ENCODE measurements around the gene HOXA10.

Gene HOXA10

GRCh38 chr7:27128034-27128433 is 46.1 kb downstream of the HOXA10 start:
- no peak for DNase-seq

GRCh38 chr7:27126596-27127327 is 47.4 kb downstream of the HOXA10 start:
- DNase-seq = no peak

DNA sequence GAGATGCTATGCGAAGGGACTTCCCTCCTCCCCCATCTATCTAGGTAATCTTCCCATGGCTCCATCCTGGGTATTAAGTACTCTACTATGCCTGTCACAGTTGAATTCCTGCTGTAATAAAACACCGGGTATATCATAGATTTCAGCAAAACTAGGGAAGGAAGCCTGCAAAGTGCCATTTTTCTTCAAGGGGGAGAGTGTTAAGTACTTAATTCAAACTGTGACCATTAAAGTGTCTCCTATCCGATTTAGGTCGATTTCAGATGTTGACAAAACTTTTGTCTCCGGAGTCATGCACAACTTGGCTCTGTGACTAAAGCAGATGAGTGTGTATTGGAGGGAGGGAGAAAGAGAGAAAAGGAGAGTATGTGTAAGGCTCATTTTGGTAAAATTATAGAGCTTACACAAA is 48.1 kb downstream of the HOXA10 start:
- DNase-seq = no peak

GRCh38 chr7:27124902-27125689 is 49.0 kb downstream of the HOXA10 start:
- DNase-seq = no peak

- no peak for DNase-seq
These were observed 49.8 kb downstream of the HOXA10 start for GRCh38 chr7:27124096-27124901.

DNA sequence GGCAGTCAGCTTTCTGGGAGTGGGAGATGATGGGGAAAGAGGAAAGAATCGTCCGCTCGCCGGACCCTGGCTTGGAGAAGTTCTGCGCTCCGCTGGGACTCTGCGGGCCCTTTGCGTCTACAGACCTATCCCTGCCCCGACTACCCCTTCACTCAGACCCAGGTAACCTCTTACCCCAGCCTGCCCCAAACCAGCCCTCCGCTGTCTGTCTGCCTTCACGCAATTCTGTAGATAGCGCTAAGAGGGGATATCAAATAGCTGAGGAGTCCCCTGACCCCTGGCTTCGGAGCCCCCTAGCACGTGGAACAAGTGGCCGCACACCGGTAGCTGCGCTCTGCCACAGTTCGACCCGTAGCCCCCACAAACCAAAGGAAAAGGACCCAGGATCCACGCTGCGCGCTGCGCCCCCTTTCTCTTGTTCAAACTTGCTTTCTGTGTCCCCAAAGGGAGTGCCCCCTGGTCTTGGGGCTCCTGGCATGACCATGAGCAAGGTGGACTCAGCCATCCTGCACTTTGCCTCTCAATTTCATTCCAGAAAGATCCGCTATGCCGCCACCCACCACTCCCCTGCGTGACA is 50.6 kb downstream of the HOXA10 start:
- no peak for DNase-seq

DNA sequence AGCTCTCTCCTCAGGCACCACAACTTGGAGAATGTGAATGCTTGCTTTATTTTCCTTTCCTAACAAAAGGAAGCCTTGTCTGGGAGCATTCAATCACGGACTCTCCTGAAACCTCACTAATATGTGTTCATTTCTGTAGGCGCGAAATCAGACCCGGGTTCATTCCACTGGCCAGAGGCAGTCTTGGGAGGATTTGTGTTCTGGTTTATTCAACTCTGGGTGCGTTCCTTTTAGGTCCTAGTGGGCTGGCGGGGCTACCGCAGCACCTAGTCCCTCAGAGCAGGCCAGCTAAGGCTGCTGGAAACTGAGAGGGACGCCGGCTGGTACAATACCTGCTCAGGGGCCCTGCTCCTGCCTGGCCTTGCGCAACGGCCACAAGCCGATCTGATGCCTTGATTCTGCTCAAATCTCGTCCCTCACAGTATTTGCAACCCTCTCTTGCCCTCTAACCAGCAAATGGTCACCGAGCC is 51.1 kb downstream of the HOXA10 start:
- no peak for DNase-seq

DNA sequence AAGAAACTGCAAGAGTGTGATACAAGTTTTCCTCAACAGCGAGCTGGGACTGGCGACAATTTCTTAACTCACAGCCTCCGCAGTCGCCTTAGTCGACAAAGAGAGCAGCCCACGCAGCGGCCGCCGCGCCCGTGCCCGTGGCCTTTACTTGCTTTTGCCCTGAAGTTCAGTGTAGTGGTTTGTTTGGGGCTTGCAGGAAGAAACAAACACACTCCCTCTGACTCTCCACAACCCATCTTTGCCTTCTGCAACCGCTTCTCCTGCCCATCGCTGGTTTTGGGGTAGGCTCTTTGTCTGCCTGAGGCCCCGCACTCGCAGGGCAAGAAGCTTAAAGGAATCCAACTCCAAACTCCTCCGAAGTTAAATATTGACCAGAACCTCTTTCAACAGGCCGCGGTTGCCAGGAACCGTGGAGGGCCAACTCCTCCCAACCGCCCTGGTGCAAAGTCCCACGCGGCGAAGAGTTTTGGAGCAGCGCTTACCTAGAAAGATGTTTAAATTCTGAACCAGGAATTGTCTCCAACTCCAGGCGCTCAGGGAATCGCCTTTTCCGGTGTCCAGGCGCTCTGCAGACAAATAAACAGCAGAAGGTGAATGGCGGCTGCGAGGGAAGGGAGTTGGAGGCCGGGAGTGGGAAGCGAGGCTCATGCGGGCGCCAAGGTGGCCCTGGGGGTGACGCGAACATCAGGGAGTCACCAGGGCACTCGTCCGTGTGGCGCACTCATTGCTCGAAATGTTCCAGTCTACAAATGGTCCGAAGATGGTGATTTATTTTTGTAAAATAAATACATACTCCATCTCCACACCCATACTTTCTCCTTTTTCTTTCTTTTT is 51.8 kb downstream of the HOXA10 start:
- DNase-seq = no peak

DNA sequence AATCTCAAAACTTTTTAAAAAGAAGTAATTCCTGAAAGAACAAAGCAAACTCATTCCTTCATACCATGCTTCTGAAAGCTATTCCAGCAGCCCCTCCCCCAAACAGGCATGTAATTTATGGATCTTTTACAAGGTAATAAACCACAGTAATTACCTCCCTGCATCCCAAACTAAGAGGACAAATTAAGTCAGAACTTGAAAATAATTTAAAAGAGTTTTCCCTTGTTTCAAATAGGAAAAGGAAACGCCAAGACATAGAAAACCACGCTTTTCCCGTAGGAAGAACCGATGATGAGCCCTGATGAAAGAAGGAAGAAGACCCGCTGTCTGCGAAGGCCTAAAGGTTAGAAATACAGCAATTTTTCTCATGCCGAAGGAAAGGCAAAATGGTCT is 52.4 kb downstream of the HOXA10 start:
- DNase-seq = no peak

All from NCI-H524 treated with DMSO at 0.1 percent for 48 hours (cell line).